Fibroblast of pulmonary artery (primary cell): ENCODE measurements around the gene MYBPHL.

ENCODE experiments used
- DNase-seq: peaks from one replicate; pipeline ENCODE4 v3.0.0-alpha.2; 2010; ENCODE audit warnings: low read depth
- H3K4me3 ChIP-seq: replicated peaks from 2 replicates; pipeline ENCODE4 v1.5.1; 2011; ENCODE audit warnings: low read depth, mild to moderate bottlenecking, control low read depth, low read length, moderate library complexity
- CTCF ChIP-seq: IDR thresholded peaks from 2 replicates; pipeline ENCODE4 v1.5.1; 2011; ENCODE audit warnings: mild to moderate bottlenecking, control low read depth, low read length, inconsistent platforms; ENCODE audit errors: missing control alignments

The MYBPHL gene

DNA sequence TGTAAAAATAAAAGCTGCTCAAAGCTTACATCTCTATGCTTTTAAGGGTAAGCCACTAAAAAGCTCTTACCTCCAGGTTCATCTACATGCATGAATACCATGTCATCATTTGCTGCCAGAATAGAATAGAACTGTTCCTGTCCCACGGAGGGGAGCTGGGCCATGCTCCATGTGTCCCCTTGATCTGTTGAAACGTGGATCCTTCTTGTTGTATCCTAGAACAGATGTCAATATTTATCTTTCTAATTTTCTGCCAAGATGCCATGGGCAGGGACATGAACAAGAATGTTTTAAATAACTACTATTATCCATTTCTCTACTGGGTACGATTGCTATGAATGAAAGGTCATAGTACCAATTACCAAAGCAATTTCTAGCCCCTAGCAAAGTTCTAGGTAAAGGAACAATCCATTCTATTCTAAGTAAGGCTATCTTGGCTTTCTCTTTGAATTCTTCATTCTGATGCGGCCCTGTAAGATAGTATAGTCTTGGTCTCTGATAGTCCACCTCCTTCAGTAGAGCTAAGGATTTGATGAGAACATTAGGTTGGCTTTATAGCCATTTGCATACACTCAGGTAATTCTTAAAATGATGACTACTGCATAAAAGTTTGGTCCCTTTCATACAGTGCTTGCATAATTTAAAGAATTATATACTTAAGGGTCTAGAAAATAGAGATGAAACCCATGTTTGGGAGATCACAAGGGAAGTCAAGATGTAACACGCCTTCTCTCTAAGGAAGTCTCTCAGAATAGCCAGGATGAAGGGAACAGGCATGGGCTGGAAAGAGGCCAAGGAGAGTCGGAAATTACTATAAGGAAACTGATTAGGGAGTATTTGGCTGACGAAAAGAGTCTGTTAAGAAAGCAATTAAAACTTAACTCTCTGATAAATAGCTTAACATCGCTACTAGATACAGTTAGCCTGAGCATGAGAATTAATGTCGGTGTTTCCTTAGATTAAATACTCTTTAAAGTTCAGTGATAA is 35.4 kb upstream of the MYBPHL start:
- no peak overlapping the region for H3K4me3 ChIP-seq
- peak; percentile 56 for DNase-seq
- TF ChIP-seq CTCF = no peak

DNA sequence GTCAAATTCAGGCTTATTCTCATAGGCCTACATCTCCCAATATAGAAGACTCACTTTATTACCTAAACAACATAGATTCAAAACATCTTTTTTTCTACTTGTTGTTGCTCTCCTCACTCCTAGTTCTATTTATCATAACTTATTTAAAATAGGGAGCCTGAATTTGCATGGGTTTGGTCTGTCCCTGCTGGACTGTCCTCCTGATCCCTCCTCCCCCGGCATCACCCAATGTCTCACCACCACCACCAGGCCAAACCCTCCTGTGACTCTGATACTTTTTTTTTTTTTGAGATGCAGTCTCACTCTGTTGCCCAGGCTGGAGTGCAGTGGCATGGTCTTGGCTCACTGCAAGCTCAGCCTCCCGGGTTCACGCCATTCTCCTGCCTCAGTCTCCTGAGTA is 31.8 kb upstream of the MYBPHL start:
- DNase-seq = no peak
- no peak overlapping the region for H3K4me3 ChIP-seq
- TF ChIP-seq CTCF = no peak

GRCh38 chr1:109338091-109338490 is 31.3 kb upstream of the MYBPHL start:
- TF ChIP-seq CTCF = no peak
- no peak for DNase-seq
- no peak overlapping the region for H3K4me3 ChIP-seq

DNA sequence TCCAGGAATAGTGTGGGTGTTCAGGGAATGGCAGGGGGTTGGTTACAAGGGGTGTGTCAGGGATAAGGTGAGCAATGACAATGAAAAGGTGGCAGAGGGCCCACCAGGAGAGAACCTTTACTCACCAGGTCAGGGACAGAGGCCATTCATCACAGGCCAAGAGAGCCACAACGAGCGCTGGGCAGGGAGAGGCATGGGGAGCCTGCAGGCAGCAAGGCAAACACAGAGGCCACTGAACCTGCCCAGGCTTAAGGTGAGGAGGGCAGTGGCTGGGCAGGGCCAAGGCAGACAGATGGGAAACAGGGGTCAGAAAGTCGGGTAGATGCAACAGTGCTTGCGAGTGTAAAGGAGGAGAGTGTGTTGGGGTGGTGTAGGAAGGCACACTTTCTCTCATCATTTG is 28.3 kb upstream of the MYBPHL start:
- DNase-seq = no peak
- no peak for TF ChIP-seq CTCF
- no peak overlapping the region for H3K4me3 ChIP-seq

DNA sequence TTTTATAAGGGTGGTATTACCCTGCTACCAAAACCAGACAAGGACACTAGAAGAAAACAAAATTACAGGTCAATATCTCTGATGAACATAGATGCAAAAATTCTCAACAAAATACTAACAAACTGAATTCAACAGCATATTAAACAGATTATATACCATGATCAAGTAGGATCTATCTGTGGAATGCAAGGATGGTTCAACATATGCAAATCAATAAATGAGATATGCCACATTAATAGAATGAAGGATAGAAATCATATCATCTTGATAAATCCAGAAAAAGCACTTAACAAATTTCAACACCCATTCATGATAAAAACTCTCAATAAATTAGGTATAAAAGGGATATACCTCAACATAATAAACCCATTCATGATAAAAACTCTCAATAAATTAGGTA is 24.3 kb upstream of the MYBPHL start:
- TF ChIP-seq CTCF = no peak
- DNase-seq = no peak
- H3K4me3 ChIP-seq = no peak overlapping the region

GRCh38 chr1:109327285-109327684 is 20.5 kb upstream of the MYBPHL start:
- DNase-seq = peak; percentile 55
- H3K4me3 ChIP-seq = no peak overlapping the region
- TF ChIP-seq CTCF = no peak

DNA sequence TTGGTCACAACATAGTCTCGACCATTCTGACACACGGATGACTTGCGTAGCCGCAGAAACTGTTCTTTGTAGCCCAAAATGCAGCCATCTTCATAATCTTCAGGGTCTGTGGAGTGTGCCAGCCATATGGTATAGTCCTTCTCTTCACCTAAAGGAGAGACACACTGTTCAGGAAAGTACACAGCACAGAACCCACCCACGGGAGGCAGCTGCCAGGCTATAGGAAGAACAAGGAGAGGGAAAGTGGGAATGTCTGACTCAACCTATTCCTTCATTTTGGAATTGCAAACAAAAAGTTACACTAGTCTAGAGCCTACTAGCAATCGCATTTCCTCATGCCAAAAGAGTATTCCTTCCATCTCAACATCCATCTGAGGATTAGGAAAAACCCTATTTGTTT is 16.2 kb upstream of the MYBPHL start:
- no peak for TF ChIP-seq CTCF
- DNase-seq = no peak
- H3K4me3 ChIP-seq = no peak overlapping the region
